ENCODE measurements around the gene NIP7. TPM values are rescaled to one million over a fixed set of nuclear protein-coding genes. Genes with fewer than 3 reads are reported as not detected.
"Not testable (repeated sequence)": the region's sequence is repeated elsewhere in the genome, so short reads cannot be mapped to it uniquely, and the experiment has no call there.

NIP7 gene
- total RNA-seq, 1 donor from 2014 or later, result 22.7 TPM

DNA sequence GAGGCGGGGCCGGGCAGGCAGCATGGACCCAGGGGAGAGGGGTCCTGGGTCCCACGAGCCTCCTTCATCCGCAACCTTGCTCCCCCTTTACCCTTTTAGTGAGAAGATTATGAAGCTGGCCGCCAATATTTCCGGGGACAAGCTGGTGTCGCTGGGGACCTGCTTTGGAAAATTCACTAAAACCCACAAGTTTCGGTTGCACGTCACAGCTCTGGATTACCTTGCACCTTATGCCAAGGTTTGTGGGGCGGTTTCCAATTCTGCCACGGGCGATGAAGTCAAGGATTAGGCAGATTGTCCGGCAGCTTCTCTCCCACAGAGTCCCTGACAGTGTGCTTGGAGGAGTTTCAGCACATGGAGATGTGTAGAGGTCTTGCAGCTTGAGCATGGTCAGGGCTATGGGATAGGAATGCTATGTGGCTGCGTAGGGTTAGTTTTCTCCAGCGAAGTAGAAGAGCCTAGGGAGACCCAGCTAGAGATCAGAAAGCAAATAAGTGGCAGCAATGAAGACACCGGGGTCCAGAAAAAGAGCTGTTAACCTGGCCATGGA is 598 bp downstream of the NIP7 start:
- peak in 1 of 2 donors; percentile 9 for DNase-seq (ENCODE audit: low read depth in 2 of 2)

DNA sequence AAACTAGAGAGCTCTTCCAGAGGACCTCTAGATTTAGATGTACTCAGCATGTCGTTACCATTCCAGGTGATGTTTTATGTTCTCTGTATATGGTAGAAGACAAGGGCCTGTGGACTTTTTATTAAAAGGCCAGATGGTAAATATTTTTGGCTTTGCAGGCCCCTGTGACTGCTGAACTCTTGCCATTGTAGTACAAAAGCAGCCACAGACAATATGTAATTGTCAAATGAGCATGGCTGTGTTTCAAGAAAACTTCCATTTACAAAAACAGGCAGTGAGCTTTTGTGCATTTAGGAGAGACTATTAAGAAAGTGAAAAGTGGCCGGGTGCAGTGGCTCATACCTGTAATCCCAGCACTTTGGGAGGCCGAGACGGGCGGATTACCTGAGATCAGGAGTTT is 4.6 kb downstream of the NIP7 start:
- DNase-seq (ENCODE audit: low read depth in 2 of 2), result no peak

DNA sequence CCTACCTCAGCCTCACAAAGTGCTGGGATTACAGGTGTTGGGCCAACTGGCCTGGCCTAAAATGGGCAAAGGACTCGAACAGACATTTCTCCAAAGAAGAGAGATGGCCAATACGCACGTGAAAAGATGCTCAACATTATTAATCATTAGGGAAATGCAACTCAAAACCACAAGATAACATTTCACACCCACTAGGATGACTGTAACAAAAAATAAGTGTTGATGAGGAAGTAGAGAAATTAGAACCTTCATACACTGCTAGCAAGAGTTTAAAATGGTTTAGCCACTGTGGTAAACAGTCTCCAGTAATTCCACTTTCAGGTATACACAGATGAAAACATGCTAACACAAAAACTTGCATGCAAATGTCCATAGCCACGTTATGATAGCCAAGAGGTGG is 6.4 kb downstream of the NIP7 start:
- DNase-seq (ENCODE audit: low read depth in 2 of 2), result no peak

DNA sequence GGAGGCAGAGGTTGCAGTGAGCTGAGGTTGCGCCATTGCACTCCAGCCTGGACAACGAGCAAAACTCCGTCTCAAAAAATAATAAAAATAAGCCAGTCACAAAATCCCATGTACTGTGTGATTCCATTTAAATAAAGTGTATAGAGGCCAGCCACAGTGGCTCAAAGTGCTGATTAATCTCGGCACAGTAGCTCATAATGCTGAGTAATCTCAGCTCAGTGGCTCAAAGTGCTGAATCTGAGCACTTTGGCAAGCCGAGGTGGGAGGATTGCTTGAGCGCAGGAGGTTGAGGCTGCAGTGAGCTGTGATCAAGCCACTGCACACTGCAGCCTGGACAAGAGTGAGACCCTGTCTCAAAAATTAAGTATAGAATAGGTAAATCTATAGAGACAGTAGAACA is 7.1 kb downstream of the NIP7 start:
- no peak for DNase-seq (ENCODE audit: low read depth in 2 of 2)

DNA sequence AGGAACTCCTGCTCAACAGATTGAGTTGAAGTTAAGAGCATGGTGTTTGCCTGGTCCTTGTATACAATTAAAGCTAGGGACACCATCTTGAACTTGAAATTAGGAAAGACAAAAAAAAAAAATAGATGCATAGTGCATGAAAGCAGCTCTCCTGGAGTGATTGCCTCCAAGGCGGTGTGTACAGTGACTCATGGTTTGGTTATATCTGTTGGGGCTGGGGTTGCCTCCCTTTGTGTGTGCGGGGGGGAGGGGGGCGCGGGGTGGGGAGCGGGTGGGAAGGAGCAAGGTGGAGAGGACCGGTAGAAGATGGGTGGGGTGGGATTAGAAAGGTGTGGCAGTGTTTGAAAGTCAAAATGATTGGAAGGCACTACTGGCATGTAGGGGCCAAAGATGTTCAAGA is 8.7 kb downstream of the NIP7 start:
- DNase-seq (ENCODE audit: low read depth in 2 of 2), result no peak

DNA sequence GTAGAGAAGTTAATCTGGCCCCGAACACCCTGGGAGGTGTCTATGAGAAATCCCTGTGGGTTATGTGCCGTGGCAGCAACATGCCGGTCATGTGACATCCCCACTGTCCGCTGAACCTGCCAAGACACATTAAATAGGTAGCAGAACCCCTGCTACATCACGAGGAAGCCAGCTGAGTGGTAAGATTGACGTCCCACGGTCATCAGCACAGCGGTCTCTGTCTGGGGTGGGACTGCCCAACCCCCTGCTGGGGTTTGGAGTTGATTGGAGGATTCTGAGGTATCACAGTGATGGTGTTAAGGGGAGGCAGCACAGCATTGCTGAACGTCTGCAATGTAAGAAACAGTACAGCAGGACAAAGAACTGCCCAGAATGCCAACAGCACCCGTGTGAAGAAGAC is 10.0 kb downstream of the NIP7 start:
- DNase-seq (ENCODE audit: low read depth in 2 of 2), result no peak

DNA sequence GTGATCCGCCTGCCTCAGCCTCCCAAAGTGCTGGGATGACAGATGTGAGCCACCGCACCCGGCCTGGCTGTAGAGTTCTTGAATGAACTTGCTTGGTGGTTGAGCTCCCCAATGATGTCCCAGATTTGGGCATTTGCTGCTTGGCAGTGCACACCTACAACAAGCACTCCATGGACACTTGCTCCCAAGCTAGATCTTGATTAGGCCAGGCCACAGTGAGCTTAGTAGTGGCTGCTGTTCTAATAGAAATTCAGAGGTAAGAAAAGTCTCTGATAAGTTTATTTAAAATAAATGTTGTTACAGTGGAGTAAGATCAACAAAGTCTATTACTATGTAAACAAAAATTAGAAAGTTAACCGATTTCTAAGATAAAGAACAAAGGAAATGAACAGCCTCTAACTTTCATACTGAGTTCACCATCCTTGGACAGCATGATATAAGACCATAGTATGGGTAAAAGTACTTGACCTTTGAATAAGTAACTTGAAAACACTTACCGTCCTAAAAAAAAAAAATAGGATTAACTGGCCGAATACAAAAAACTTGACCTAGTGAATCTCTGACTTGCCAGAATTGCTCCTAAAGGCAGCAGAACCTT is 11.1 kb downstream of the NIP7 start:
- DNase-seq (ENCODE audit: low read depth in 2 of 2), result no peak

DNA sequence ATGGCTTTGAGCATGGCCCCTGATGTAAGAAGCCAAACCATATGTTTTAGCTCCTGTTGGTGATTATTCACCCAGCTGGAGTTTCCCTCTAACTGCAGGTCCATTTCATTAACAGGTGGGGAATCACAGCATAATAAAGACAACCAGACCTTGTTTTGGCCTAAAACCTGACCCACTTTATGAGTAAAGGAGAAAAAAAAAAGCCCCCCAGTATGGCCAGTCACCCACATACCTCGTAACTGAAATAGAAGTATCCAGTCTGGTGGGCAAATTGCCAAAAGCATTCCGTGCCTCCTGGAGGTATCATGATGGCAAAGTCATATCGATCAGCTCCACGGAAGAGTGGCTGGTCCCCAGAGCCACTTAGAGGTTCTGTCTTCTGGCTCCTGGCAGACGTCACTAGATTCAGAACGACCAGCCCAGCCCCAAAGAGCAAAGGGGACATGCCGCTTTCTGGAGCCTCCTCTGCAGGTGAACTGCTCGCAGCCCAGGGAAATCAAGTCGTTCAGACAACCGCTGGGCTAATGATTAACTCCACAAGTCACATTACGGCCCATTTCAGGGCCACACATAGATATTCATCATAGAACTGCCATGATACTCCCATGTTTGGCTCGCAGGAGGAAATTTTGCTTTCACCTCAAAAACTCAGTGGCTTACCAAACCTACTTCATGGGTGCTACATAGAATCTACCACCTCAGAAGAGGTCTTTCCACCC is 11.9 kb downstream of the NIP7 start, which contains the start of gene TMED6:
TMED6 (minus strand) TSS at position 478 of the 719 bp plus-strand sequence; CDS start at position 445, 33 bp downstream.
- no peak for DNase-seq (ENCODE audit: low read depth in 2 of 2)

DNA sequence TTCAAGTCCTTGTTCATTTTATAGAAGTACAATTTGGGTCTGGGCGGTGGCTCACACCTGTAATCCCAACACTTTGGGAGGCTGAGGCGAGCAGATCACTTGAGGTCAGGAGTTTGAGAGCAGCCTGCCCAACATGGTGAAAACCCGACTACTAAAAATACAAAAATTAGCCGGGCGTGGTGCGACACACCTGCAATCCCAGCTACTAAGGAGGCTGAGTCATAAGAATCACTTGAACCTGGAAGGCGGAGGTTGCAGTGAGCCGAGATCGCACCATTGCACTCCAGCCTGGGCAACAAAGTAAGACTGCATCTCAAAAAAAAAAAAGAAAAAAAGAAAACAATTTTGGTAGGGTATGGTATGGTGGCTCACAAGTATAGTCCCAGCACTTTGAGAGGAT is 20.5 kb downstream of the NIP7 start:
- DNase-seq (ENCODE audit: low read depth in 2 of 2), result not testable (repeated sequence)

DNA sequence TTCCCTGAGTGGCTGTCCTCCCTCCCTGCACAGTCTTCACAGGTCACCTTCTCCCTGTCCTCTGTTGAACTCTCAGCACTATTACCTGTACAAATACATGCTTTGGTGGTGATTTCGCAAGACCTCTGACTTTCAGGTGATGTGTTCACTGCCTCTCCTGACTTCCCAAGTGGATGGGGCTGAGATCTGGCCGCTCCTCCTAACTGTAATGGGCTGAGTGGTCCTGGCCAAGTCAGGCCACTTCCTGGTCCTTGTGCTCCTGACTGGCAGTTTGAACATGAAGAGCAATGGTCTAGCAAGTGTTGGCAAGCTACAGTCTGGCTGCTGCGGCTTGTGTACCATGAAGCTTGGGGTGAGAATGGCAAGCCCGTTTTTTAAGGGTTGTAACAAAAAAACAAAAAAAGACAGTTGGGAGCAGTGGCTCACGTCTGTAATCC is 23.7 kb downstream of the NIP7 start:
- no peak for DNase-seq (ENCODE audit: low read depth in 2 of 2)

DNA sequence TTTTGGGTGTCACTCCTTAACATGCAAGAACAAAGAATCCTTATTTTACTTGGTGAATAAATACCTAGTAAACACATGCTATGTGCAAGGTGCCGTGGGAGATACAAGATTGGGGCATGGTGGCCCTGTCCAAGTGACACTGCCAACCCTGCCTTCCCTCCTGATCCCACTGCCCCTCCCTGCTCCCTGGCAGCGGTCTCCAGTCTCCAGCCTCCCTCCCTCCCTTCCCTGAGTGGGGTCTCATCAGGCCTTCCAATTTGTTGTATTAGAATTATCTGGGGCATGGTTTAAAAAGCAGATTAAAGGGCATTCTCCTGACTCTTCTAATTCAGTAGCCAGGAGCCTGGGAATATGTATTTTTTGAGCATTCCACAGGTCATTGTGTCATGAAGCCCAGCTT is 24.5 kb downstream of the NIP7 start:
- no peak for DNase-seq (ENCODE audit: low read depth in 2 of 2)

DNA sequence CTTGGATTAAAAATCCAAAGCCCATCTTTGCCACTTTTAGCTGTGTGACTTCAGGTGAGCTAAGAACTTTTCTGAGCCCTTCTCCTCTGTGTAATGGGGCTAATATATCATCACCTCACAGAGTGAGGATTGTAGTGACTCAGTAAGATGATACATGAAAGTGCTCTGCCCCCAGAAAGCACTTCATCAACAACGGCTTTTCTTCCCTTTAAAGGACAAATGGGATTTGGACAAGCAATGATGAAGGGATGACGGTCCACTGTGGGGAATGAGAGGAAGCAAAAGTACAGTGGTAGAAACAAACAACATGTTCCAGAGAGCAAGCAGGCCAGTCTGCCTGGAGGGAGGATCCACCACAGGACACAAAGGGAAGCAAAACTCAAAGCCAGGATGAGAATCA is 26.3 kb downstream of the NIP7 start:
- no peak for DNase-seq (ENCODE audit: low read depth in 2 of 2)

DNA sequence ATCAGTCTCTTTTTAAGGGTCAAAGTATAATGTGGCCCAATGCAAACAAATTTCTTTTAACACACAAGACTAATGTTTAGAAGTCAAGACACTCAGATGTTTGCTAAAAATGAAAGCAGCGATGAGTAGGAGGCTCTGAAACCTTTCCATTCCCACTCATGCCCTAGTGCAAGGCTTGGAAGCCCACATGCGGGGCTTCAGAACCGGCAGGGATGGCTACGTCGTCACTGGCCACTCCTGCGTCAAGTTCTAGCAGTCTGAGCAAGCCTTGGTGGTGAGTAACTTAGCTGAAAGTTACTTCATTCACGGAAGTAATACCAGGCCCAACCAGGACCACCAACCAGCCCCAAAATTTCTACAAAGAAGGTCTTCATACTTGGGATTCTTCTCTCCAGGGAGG is 26.9 kb downstream of the NIP7 start:
- DNase-seq (ENCODE audit: low read depth in 2 of 2), result no peak

DNA sequence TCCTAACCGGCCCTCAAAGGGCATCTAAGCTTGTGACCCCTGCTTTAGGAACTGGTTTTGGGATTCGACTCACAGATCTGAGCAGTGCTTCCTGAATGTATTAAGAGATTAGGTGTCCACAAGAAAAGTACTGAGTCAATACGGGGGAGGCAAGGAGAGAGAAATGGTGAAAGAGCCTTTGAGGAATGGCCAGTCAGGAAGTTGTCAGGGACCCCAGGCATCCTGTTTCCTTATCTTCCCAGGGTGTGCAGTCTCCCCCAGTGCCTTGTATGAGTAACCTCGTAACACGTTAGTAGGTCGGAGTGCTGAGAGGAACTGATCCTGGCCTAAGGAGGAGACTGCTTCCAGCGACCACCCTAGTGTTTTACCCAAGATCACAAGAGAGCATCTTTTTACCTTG is 28.4 kb downstream of the NIP7 start:
- peak in 1 of 2 donors; percentile 52 for DNase-seq (ENCODE audit: low read depth in 2 of 2)

DNA sequence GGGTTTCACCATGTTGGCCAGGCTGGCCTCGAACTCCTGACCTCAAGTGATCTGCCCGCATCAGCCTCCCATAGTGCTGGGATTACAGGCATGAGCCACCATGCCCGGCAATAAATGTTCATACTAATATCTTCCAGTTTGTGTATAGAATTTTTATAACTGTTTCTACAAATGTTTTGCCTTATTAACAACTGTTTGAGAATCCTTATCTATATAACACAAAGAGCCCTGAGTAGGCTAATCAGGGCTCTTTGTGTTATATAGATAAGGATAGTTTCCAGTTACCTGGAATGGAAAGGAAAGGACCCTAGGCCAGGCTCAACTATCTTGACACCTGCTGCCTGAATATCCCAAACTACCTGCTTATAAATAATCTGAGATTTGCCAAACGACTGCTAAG is 29.3 kb downstream of the NIP7 start:
- no peak for DNase-seq (ENCODE audit: low read depth in 2 of 2)

DNA sequence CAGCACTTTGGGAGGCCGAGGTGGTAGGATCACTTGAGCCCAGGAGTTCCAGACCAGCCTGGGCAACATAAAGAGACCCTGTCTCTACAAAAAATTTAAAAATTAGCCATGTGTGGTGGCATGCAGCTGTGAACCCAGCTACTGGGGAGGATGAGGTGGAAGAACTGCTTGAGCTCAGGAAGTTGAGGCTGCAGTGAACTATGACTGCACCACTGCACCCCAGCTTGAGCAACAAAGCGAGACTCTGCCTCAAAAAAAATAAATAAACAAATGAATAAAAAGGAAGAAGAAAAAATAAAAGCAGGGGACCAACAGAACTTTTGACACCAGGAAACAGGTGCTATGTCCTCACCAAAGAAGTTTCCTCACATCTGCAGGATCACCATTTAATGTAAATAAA is 32.0 kb downstream of the NIP7 start:
- peak in 1 of 2 donors; percentile 12 for DNase-seq (ENCODE audit: low read depth in 2 of 2)

DNA sequence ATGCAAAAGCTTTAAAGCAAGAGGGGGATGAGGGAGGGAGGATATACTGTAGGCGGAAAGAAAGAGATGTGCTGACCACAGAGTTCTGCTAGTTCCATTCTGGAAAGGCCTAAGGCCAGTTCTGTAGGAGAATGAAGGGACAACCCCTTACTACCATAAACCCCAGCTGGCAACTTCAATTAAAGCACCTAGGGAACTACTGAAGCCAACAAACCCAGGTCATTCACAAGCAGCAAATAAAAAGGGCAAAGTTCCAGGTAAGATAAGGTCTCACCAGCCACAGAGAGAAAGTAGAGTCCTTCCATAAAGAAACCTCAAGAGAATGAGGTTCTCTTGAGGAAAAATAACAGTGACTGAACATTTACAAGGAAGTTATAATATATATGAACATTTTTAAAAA is 33.4 kb downstream of the NIP7 start:
- DNase-seq (ENCODE audit: low read depth in 2 of 2), result no peak

DNA sequence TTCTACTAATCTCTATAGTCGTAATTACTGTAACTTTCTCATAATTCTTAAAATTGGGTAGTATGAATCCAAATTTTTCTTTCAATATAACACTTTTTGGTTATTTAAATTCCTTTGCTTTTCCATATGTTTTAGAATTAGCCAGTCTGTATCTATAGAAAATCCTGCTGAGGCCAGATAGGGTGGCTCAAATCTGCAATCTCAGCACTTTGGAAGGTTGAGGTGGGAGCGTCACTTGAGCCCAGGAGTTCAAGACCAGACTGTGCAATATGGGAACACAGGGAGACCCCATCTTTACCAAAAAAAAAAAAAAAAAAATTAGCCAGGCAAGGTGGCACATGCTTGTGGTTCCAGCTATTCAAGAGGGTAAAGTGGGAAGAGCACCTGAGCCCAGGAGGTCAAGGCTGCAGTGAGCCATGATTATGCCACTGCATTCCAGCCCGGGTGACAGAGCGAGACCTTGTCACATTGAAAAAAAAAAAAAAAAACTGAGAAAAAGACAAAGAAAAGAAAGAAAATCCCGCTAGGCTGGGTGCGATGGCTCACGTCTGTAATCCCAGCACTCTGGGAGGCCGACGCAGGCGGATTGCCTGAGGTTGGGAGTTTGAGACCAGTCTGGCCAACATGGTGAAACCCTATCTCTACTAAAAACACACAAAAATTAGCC is 37.0 kb downstream of the NIP7 start:
- no peak for DNase-seq (ENCODE audit: low read depth in 2 of 2)

DNA sequence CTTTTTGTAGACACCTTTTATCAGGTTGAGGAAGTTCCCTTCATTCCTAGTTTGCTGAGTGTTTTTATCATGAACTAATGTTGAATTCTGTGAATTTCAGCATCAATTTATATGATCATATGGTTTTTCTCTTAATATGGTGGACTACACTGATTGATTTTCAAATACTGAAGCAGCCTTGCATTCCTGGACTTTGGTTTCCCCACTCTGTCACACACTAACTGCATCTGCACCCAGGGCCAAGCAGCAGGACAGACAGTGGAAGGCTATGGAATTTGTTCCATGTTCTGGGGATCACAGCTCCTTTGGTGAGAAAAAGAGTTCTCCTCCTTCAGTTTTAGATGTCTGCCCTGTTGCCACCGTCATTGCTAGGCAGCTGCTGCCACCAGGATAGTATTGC is 38.5 kb downstream of the NIP7 start:
- no peak for DNase-seq (ENCODE audit: low read depth in 2 of 2)

DNA sequence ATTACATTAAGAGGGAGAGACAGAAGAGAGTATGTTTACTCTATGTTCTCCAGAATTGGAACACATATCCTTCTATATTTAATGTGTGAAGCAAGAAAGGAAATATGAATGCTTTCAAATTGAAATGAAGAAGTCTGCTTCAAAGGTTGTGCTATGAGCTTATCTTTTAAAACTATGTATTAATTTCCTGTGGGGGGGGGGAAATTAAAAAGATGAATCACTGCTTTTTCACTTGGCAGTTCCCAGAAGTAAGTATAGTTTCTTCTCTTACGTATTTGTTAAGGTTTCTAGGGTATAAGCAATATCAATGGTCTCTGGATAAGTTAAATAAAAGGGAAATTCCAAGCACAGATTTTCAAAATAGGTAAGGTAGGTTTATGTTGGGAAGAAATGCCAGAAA is 39.2 kb downstream of the NIP7 start:
- peak in 1 of 2 donors; percentile 56 for DNase-seq (ENCODE audit: low read depth in 2 of 2)

DNA sequence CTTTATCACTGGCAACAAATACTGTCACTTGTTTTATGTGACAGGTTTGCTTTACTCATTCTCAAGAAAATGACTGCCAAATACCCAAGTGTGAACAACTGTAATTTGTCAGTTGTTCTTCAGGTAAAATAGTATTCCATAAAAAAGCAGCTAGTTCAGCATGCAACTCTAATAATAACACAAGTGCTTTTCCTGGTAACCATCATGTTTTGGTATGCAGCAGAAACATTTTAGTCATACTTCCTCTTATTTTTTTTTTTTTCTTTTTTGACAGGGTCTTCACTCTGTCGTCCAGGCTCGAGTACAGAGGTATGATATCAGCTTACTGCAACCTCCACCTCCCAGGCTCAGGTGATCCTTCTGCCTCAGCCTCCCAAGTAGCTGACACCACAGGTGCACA is 41.7 kb downstream of the NIP7 start:
- peak; percentile 82 to 86 for DNase-seq (ENCODE audit: low read depth in 2 of 2)

DNA sequence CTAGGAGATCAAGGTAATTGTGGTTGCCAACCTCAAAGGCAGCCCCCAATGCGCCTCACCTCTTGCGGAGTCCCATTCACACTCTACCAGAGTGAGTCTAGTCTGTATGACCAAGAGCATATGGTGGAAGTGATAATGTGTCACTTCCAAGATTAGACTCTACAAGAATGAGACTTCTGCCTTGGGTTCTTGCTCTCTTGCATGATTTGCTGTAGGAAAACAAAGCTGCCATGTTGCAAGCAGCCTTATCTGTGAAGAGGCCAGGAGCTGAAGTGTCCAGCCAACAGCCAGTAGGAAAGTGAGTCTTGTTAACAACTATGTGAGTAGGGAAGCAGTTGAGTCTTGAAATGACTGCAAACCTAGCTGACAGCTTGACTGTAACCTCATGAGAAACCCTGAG is 42.8 kb downstream of the NIP7 start:
- no peak for DNase-seq (ENCODE audit: low read depth in 2 of 2)

DNA sequence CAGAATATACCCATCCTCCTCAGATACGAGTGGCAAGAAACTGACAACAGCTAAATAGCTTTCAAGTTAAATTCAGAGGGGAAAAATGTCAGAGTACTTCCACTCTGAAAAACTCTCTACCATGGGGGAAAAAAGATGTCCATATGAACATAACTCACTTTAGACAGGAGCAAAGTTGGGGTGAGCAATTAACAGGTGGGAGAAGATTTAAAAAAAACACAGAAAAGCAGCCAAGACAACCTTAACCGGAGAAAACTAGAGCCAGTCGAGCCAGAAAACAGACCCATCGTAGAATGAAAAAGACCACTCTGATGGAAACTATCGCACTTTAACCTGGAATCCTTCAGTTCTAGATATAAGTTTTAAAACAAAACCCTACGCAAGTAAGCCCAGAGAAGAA is 45.4 kb downstream of the NIP7 start:
- no peak for DNase-seq (ENCODE audit: low read depth in 2 of 2)

All from dermis microvascular lymphatic vessel endothelial cell (primary cell).